HG03565 (cell line): ENCODE results near the gene ACTRT2.

Source experiments
- ATAC-seq: cut with Tn5 transposase; IDR thresholded peaks from one replicate; pipeline ENCODE4 v1.9.1; 2021; ENCODE audit warnings: mild to moderate bottlenecking, moderate library complexity; ENCODE audit not compliant: unreplicated experiment

The ACTRT2 gene

DNA sequence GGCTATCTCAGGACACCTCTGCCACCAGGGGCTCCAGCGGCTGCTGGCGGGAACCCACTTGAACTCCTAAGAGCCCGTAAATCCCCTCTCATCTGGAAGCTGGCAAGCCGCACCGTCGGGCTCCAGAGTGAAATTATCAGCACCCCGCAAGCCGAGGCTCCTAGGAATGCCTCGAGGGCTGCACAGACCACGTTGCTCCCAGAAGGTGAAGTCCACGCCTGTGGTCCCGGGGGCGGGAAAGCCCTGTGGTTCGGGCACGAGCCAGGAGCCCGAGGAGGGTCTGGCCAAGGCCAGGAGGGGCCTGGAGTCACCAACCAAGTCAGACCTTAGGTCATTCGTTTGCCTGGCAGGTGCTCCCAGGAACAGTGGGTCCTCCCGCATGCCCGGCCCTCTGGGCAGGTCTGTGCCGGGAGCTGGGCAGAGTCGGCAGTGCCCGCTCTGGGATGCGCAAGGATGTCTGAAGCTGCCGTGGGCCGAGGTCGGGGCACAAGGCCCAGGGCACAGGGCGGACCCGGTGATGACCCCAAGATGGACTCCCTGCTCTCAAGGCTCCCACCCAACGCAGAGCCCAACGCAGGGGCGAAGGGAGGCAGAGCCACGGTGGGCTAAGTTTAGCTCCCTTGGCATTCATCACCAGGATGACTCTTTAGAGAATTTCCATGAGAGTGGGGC lies 8.9 kb downstream of the ACTRT2 start:
- ATAC-seq = no peak

DNA sequence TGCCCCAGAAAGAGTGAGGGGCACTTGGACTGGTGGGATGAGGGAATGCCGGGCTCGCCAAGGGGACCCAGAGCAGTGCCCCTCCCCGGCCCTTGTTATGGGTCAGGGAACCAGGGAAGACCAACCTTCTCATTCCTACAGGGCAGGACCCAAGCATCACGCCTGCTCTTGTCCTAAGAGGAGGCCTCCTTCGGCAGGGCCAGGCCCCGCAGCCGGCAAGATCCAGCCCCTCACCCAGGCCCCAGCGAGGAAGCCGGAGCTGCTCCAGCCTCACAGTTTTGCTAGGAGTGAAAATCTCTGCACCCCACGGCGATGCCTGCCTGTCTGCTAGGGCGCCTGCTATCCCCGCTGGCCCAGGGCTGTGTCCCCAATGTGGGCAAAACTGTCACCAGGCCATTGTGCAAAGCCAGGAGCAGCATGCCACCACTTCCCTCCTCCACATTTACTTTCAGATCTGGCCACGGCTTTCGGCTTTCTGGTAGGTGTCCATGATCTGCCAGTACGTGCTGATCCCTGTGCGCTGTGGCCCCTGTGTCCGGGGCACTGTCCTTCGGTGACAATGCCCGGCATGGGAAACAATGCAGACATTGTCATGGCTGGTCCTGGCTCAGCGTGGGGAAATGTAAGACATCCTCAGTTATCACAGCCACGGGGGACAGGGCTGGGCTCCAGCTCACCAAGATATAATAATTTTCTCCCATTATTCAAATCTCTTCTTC lies 9.6 kb downstream of the ACTRT2 start:
- ATAC-seq = no peak

GRCh38 chr1:3031401-3032221 lies 10.3 kb downstream of the ACTRT2 start:
- ATAC-seq = no peak

GRCh38 chr1:3032371-3033039 lies 11.2 kb downstream of the ACTRT2 start:
- no peak for ATAC-seq

DNA sequence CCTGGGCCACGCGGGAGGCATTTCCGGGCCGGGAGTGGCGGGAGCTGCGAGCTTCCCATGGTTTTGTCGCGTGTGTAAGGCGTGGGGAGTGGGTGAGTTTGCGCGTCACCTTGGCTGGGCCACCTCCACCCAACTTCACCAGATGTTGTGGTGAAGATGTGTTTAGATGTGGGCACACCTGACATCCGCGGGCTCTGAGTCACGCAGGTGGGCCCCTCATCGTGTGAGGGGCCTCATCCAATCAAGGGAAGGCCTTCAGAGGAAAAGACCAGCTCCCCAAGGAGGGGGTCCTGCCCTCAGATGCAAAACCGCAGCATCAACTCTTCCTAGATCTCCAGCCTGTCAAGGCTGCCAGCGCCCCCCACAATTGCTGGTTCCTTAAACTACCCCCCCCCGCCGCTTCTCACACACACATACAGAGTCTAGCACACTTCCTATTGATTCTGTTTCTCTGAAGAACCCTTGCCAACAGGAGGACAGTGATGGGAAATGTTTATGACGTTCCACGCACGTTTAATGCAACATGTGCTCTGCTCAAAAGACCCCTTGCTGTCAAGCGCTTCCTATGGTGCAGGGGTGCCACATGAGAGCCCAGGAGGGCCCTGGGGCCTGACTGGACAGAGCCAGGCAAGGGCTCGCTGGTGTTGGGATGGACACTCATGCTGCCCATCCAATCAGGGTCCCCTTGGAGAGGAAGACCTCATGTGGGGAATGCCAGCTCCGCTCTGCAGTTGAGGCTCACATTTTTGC lies 11.9 kb downstream of the ACTRT2 start:
- no peak for ATAC-seq

GRCh38 chr1:3033790-3034090 lies 12.5 kb downstream of the ACTRT2 start:
- no peak for ATAC-seq

DNA sequence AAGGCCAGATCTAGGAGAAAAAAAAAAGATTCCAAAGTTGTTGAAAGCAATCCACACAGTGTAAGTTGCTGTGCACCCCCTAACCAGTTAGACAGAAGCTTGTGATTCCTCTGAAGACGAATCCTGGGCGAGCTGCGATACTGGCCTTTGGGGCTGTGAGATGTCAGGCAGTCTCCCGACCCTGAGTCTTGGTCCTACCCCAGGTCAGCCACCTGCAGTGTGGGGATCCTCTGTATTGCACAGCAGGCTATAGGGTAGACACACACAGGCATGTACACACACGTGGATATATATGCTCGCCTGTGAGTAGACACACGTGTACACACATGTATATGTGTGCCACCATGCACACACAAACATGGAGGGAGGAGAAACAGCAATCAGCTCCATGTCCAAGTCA lies 12.9 kb downstream of the ACTRT2 start:
- no peak for ATAC-seq

DNA sequence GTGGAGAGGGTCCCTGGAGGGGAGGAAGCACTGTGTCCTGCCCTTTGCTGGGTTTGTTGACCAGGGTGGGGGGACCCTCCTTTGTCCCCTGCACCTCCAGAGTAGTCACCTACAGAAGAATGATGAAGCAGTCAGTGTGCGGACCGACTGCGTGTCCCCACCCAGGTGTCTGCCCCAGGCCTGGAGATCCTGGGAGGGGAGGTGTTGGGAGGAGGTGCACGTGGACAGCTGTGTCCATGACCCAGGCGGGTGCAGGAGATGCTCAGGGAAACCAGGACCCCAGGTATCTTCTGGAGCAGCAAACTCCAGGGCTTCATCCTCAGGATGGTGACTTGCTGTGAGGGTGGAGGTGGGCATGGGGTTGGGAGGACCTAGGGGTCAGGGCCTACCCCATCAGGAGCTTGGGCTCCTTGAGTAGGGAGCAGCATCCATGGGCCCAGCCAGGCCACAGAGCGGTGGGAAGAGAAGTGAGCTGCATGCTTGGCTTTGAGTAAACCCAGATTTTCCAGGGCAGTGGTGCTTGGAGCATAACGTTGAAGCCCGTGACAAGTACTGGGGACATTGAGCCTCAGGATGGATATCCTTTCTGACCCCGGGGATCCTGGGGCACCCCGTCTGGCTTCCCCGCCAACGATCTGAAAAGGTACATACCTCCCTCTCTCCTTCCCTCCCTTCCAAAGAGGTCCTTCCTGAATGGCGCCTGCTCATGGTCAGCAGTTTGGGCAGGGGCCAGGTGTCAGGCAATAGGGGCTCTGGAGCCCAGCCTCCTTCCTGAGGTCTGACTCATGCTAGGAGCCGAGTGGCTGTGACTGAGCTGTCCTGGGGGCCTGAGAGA lies 13.7 kb downstream of the ACTRT2 start:
- no peak for ATAC-seq

DNA sequence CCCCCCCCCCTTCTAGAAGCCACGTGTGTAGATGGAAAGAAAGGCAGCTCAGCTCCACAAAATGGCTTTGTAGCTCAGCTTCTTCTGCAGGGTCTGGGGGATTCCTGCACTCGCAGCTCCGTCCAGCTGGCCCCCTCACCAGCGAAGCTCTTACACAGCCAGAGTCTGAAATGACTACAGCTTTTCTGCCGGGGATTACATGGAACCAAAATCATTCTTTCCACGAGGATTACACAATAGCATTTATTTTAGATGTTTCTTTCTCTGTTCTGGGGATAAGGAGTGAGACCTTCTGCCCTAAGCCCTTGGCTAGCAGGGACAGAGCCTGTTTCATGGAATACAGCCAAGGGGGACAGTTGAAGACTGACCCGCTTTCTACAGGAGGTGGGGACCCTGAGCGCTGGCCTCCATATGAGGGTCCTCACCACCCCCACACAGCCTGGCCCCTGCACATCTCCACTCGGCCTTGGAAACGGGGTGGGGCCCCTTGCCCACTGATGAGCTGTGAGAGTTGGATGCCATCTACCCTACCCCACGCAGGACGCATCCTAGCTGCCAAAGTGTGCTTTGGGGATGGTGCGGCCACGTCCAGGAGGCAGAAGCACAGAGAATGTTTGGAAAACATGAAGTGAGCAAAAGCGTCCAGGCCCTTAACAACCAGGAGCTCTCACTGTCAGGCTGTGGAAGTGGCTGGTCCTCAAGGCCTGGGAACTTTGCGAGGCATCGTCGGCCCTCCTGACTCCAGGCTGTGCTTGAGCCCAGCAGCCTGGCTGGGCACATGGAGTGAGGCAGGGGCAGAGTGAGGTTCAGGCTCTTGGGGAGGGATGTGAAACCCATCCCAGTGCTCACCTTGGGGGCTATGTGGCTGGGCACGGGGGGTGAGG lies 14.5 kb downstream of the ACTRT2 start:
- no peak for ATAC-seq

GRCh38 chr1:3036447-3037280 lies 15.4 kb downstream of the ACTRT2 start:
- ATAC-seq = no peak

DNA sequence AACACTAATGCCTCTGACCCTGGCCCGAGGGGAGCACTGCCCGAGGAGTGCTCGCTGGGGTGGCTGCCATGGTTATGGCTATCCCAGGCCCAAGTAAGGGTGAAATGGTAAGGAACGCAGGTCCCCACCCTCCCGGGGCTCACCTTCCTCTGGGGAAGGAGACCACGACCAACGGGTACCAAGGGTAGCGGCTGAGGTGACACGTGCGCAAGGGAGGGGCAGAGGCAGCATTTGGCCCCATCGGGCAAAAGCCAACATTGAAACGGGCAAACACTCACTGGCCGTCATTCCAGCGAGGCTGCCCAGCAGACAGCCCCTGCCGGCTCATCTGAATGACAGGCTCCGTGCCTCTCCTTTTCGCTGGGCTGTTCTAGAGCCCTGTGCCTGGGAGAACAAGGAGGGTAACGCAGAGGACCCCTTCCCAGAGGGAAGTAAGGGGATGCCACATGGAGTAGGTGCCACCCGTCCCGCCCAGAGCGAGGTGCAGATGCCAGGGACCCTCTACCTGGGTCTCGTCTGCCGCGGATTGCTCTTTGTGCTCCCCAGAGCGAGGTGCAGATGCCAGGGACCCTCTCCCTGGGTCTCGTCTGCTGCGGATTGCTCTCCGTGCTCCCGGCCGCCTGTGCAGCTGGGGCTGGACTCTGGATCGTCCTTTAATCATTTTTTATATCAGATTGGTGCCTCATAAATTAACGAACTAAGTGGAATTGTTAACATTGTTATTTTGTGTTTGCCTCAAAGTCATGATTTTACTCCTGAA lies 16.2 kb downstream of the ACTRT2 start:
- no peak for ATAC-seq

DNA sequence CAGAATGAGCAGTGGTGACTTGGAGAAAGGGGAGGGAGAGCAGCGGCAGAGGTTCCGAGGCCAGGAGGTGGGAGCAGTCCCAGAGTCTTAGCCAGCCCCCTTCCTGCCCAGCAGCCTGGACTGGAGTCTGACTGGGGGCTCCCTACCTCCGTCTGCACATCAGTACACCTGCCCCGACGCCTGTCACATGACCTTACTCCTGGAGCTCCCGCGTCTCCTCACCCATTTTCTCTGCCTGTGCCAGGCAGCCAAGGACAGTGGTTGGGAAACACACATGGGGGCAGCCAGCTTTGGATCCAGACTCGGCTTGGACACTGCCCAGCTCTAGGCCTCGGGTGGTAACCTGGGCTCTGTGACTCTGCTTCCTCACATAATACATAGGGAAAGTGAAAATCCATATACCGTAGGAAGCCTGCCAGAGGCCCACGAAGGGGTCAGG lies 16.9 kb downstream of the ACTRT2 start:
- no peak for ATAC-seq

DNA sequence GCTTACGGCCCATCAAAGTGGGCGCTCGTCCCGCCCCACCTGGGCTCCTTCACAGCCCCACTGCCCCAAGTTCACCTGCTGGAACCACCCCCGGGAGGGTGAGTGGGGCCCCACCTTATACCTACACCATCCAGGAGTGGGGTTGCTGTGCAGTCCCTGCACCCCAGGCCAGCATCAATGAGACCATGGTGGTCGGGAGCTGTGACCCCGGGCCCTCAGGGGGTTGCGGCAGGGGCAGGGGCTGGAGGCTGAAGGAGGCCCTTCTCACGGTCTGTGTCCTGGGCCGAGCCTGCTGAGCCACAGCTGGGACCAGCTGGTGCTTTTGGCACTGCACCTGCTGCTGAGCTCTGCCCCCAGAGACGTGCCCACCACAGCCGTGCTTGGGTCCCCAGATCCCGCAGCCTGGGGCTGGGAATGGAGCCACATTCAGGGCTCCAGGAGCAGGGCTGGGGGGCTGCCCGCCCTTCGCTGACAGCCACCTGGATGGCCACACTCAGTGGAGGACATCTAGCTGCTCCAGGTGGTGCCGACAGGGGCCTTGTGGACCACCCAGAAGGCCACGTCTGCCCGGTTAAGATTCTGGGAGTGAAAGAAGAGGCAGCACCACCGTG lies 17.4 kb downstream of the ACTRT2 start:
- no peak for ATAC-seq

GRCh38 chr1:3040004-3040403 lies 18.7 kb downstream of the ACTRT2 start:
- no peak for ATAC-seq

DNA sequence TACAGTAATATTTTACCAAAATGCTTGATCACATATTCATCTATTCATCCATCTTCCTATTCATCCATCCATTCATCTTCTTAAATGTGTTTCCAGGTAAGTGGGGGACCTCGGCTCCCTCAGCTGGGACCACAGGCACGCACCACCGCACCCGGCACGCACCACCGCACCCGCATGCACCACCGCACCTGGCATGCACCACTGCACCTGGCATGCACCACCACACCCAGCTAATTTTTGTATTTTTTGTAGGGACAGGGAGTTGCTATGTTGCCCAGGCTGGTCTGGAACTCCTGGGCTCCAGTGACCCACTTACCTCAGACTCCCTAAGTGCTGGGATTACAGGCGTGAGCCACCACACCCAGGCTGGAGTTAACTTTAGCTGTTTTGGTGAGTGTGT lies 21.2 kb downstream of the ACTRT2 start:
- ATAC-seq = no peak

DNA sequence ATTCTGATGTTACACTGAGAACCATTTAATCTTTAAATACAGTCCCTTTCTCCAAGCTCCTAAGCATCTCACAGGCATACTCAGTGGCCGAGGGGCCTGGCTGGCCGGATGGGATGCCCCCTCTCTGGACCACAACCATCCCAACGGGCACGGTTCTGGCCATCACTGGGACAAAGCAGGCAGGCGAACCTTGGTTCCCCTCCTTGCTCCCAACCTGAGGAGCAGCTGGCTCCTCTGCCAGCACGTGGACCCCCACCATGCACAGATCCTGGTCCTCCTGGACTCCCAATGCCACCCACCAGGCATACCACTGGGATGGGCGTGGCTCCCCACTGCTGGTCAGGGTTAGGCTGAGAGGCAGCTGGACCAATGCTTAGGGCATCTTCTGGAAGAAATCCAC lies 27.9 kb downstream of the ACTRT2 start:
- ATAC-seq = no peak

- no peak for ATAC-seq
These were observed 28.6 kb downstream of the ACTRT2 start for GRCh38 chr1:3049905-3050304.
